NCI-H2196 (cell line): Measurements from ENCODE around the gene SMC6.

Experiments used
- DNase-seq: peaks from one replicate; lab custom pipeline; 2025; ENCODE audit not compliant: unreplicated experiment; lab: John Stamatoyannopoulos, UW

SMC6 gene

GRCh38 chr2:17753803-17754663, at the start of gene SMC6, which contains the start of gene GEN1:
SMC6 (minus strand) TSS chr2:17753810; CDS start chr2:17745946, 7,864 bp downstream.
GEN1 (plus strand) TSS chr2:17754138; CDS start chr2:17759944, 5,806 bp downstream.
- DNase-seq: peak; percentile 99

DNA sequence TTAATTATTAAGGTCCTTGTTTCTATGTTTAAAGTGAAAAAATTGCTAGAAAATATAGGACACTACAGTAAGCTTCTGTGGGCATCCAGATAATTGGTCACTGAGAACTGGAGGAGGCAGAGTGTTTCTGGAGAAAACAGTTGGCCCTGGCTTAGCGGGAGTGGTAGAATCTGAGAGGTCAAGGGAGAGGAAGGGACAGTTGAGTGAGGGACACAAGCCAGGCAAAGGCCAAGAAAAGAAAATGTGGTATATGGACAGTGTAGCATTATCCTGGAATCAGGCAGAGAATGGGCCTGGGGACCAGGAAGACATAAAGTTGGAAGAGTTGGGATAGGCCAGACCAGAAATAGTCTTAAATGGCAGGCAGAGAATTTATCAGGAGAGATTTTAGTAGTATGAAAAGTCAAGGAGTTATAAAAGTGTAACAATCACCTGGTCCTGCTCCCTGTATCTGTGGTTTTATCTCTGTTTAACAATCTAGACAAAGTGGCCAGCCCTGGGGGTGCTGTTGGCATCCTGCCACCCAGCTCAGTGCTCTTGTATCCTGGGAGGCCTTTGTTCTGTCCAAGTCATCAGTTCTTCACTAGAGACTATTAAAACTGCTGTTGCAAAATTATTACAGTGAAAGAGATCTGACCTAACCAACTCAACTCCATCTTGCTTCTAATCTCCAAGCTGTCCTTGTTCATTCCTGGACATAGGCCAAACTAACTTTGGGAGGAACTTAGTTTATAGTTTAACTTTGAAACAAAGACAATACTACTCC, 47.3 kb upstream of the SMC6 start:
- peak; percentile 47 for DNase-seq

GRCh38 chr2:17800219-17800618, 46.6 kb upstream of the SMC6 start:
- DNase-seq: peak; percentile 22

DNA sequence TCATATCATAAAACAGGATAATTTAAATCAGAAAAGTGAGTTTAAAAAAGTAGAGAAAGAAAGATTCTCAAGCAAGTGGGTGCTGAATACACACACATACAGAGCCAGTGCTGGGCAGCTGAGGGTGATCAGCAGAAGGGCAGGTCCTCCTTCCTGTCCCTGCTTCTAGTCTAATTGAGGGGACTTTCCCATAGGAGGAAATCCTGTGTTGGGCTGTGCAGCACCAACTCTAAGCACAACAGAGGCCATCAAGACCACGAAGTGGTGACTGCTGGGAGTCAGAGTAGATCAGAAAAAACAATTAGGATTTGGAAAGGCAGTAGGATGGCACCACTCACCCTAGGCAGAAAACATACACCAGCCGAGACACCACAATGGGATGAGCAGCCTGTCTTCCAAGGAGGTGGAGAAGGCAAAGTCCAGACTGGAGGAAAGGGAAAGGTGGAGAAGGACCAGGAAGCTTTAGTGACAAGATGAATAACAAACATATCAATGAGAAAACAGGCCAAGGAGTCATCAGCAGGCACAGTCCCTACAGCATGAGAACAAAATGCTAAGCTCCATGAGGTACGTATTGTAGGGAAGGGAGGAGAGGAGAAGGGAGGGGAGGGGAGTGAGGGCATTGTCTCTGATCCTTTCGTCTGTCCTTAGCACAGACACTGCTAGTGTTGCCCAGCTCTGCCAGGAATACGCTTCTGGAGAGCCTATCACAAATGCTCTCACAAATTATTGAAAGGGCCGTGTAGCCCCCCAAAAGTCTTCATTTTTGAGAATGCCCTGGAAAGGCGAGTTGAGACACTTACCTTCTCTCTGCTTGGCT, 45.9 kb upstream of the SMC6 start:
- DNase-seq: no peak

- peak; percentile 58 for DNase-seq
Measured at GRCh38 chr2:17798338-17798737, 44.7 kb upstream of the SMC6 start.

- DNase-seq: no peak
Measured at GRCh38 chr2:17795309-17795708, 41.7 kb upstream of the SMC6 start.

DNA sequence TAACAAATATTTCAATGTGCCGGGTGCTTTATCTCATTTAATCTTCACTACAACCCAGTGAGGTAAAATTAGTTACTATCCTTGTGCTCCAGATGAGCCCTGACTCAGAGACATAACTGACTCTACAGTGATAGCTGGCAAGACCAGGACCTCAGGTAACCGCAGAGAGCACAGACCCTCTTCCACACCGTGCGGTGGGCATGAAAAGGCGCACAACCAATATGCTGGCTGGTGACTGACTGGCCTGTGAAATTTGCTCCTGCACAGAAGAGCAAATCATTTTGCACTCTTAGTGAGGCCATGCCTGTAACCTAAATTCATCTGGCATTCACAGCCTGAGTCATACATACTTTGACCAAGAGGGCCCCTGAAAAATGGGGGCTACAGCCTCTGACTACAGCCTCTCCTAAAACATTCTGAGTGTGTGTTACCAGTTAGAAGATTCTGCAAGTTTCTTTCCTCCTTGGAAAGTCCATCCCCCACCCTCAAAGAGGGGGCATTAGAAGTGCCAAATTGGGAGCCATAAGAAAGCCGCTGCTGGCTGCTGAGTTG, 40.3 kb upstream of the SMC6 start:
- DNase-seq: no peak

- peak; percentile 28 for DNase-seq
Measured at GRCh38 chr2:17793296-17793695, 39.7 kb upstream of the SMC6 start.

- no peak for DNase-seq
Measured at GRCh38 chr2:17792515-17792914, 38.9 kb upstream of the SMC6 start.

DNA sequence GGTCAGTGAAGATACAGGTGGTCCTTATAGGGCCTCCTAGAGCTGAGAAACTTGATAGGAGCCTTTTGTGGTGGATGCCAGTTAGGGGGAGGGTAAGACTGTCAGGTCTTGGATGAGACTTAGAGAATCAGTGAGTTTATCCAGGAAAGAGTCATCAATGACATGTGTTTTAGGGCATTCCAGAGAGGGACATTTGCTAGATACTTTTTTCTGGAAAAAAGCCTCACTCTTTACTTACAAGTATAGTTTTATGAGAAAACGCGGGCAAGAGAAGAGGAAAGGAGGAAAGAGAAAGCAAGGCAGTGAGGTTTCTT, 38.2 kb upstream of the SMC6 start:
- no peak for DNase-seq

- no peak for DNase-seq
Measured at GRCh38 chr2:17791121-17791816, 37.7 kb upstream of the SMC6 start.

- no peak for DNase-seq
Measured at GRCh38 chr2:17790536-17790935, 36.9 kb upstream of the SMC6 start.

DNA sequence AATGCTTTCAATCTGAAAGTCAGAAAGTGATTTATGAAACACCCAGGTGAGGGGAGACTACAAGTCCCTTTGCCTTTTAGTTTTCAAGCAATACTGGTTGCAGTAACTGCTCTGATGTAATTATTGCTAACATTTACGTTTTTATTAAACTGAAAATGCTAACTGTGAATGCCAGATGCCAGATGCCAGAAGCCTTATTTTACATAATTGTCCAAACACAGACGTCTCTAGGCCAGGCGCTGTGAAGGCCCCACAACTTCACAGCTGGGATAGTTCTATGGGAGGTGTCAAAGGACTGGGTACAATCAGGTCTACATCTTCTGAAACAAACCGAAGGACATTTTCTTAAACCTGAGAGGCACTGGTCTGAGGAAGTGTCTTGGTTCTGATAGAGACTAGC, 35.2 kb upstream of the SMC6 start:
- no peak for DNase-seq

DNA sequence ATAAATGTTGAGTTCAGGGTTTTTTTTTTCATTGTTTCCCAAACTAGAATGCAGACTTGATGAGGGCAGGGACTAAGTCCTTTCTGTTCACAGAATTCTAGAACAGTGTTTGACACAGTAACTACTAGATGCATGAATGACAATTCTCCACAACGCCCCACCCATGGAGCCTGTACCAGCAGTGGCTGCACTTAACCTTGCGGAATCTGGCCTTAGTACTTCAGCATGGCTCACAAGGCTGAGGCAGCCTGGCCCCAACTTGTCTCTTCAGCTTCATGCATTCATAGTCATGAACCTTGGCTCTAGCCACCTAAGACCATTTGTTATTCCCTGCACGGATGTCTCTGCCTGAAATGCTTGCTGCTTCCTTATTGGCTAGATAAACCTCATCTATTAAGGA, 33.1 kb upstream of the SMC6 start:
- DNase-seq: no peak

DNA sequence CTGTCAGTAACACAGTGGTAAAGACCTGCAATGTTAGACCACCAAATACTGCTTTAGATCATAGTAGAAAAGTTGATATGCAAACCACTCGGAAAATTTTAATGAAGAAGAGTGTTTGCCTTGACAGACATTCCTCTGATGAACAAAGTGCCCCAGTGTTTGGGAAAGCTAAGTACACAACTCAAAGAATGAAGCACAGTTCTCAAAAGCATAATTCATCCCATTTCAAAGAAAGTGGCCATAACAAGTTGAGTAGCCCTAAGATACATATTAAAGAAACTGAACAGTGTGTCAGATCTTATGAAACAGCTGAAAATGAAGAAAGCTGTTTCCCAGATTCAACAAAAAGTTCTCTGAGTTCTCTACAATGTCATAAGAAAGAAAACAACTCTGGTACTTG, 27.9 kb upstream of the SMC6 start:
- DNase-seq: no peak

DNA sequence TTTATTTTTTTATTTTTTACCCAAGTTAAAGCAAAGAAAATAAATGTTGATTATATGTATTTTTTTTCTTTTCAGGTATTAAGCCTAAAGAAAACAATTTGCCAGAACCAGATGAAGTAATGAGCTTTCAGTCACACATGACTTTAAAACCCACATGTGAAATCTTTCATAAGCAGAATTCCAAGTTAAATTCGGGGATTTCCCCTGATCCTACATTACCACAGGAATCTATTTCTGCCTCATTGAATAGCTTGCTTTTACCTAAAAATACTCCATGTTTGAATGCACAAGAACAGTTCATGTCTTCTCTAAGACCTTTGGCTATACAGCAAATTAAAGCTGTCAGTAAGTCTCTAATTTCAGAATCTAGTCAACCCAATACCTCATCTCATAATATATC, 26.9 kb upstream of the SMC6 start:
- DNase-seq: no peak

GRCh38 chr2:17772532-17772931, 18.9 kb upstream of the SMC6 start:
- DNase-seq: no peak

DNA sequence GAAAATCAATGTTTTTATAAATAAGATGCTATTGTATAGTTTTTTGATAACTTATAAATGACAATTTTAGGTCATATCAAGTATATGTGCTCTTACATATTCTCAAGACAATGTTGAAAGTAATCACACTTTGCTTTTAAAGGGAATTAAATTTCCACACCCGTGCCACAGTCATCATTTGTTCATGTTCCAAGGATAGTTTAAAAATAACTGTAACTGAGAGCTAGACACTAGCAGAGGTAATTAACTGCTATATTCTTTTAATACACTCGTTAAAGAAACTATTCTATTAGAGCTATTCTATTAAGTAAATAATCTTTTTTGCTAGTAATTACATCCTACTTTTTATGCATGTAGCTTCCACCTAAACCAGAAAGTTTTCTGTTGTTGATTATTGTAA, 18.3 kb upstream of the SMC6 start:
- no peak for DNase-seq

- no peak for DNase-seq
Measured at GRCh38 chr2:17768894-17769293, 15.3 kb upstream of the SMC6 start.

DNA sequence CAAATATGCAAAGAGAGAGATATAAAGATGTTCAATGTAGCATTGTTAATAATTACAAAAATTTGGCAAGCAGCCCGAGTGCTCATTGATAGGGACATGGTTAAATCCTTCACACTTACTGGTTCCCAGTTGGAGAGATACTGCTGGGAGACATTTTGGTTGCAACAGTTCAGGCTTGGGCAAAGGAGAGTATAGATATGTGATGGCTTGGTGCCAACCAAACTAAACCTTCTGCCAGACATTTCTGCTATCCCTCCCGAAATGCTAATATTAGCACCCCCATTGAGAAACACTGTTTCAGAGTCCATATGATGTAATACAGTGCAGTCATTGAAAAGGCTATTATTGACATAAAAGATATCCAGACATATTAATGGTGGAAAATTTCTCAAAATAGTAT, 11.8 kb upstream of the SMC6 start:
- no peak for DNase-seq
